HFF-Myc (cell line): ENCODE results near the gene NR3C2.

Experiments
- DNase-seq: peaks from one replicate; pipeline ENCODE4 v3.0.0-alpha.2; 2011; ENCODE audit warnings: low read depth; ENCODE audit errors: extremely low read depth
- H3K4me3 ChIP-seq: replicated peaks from 2 replicates; pipeline ENCODE4 v1.5.1; 2011; ENCODE audit warnings: low read depth, mild to moderate bottlenecking, control low read depth, low read length
- TF ChIP-seq, protein P1 (sequence below): IDR thresholded peaks from 2 replicates; pipeline ENCODE4 v1.5.1; 2012; ENCODE audit warnings: mild to moderate bottlenecking, low read depth, low read length, control low read depth; ENCODE audit errors: missing control alignments

The NR3C2 gene

DNA sequence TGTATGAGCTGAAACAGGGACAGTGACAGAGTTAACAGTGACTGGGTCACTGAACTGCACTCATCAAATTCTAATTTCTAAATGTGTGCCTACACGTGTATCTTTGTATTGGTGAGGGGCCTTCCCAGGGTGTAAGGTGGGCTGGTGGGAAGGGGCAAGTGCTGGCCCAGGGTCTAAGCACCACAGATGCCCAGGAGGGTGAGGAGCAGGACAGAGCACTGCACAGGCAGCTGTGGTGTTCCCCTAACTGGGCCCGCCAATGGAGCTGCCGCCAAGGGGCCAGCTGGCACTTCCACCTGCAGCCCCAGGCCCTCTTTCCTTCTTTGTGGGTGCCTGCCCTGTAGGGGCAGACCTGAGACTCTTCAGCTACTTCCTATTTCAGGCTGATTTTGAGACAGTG is 360.5 kb downstream of the NR3C2 start:
- no peak for DNase-seq
- H3K4me3 ChIP-seq, result no peak overlapping the region
- TF ChIP-seq, protein P1, sequence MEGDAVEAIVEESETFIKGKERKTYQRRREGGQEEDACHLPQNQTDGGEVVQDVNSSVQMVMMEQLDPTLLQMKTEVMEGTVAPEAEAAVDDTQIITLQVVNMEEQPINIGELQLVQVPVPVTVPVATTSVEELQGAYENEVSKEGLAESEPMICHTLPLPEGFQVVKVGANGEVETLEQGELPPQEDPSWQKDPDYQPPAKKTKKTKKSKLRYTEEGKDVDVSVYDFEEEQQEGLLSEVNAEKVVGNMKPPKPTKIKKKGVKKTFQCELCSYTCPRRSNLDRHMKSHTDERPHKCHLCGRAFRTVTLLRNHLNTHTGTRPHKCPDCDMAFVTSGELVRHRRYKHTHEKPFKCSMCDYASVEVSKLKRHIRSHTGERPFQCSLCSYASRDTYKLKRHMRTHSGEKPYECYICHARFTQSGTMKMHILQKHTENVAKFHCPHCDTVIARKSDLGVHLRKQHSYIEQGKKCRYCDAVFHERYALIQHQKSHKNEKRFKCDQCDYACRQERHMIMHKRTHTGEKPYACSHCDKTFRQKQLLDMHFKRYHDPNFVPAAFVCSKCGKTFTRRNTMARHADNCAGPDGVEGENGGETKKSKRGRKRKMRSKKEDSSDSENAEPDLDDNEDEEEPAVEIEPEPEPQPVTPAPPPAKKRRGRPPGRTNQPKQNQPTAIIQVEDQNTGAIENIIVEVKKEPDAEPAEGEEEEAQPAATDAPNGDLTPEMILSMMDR, result no peak

DNA sequence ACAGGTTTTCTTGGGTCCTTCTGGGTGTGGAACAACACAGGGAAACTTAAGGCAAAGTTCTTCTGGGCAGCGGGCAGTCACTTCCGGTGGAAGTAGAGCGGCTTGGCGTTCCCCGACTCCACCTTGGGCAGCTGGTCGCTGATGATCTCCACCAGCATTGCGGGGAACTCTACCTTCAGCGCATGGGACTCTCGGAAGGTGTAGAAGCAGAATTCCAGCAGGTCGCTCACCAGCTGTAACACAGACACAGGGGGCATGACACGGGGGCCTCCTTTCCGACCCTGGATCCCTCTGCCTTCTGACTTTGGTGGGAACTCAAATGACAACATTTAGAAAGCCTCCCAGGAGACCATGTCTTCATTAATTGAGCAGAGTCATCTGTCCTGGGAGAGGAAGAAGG is 360.9 kb downstream of the NR3C2 start:
- H3K4me3 ChIP-seq, result no peak overlapping the region
- TF ChIP-seq, protein P1, result no peak
- no peak for DNase-seq

DNA sequence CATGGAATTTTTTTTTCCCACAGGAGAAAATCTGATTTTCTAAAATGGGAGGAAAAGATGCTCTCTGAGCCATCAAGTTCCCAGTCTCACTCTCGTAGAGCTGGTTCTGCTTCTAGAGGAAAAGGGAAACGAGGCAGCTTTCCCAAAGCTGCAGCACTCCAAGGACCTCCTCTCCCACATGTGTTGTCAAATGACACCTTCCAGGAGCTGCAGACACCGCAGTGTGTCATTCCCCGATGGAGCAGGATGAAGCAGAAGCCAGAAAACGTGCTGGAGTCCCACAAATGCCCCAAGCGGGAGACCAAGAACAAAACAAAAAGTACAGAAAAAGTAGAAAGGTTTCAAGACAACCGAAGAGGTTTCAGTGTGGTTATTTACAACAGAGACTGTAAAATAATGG is 362.3 kb downstream of the NR3C2 start:
- TF ChIP-seq, protein P1, result no peak
- DNase-seq, result no peak
- H3K4me3 ChIP-seq, result no peak overlapping the region

DNA sequence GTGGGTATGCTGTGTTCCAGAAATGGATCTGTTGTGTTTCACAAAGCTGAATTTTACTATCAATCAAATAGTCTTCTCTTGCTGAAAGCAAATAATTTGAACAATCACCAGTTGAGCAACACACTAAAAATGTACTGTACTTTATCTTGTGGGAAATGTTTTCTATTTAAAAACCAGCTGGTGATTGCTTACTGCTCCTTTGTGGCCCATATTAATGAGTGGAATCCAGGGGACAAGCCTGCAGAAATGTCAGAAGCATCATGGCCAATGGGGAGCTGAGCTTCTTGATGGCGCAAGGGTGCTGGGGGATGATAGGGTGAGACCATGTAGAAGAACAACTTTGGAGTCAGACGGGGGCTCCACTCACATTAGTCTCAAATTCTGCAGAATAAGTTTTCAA is 364.2 kb downstream of the NR3C2 start:
- DNase-seq, result no peak
- TF ChIP-seq, protein P1, result no peak
- no peak overlapping the region for H3K4me3 ChIP-seq

DNA sequence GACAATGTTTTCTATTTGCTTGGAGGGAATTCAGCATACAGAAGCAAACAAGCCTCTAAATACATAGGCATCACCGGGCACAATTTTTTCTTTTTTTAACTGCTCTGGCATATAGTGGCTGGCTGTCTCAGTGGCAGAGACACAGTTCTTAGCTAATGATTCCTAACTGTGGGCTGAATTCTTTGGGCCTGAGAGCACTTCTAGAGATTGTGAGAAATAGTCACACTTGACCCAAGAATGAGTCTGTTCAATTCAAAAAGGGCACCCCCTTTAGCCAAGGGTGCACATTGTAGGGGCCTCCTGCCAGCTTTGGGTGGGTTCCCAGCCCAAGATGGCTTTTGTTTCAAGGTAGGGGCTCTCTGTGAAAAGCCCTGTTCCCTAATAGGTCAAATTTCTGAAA is 364.6 kb downstream of the NR3C2 start:
- TF ChIP-seq, protein P1, result no peak
- no peak for DNase-seq

DNA sequence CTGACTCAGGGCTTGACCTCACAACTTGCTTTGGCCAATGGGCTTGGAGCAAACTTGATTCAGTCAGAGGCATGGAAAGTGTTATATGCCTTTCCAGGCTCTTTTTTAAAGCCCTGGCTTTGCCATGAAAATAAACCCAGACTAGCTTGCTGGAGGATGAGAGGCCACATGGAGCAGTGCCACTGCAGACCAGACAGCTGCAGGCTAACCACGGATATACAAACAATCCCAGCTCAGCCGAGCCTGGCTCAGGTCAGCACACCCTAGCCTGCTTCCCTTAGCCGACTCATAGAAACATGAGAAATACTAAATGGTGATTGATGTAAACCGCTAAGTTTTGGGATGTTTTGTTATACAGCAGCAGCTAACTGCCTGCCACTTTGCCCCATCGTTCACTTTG is 365.2 kb downstream of the NR3C2 start:
- no peak overlapping the region for H3K4me3 ChIP-seq
- TF ChIP-seq, protein P1, result no peak
- DNase-seq, result peak; percentile 17

More for the DNA sequence above, 364.6 kb downstream of the NR3C2 start:
- no peak overlapping the region for H3K4me3 ChIP-seq

DNA sequence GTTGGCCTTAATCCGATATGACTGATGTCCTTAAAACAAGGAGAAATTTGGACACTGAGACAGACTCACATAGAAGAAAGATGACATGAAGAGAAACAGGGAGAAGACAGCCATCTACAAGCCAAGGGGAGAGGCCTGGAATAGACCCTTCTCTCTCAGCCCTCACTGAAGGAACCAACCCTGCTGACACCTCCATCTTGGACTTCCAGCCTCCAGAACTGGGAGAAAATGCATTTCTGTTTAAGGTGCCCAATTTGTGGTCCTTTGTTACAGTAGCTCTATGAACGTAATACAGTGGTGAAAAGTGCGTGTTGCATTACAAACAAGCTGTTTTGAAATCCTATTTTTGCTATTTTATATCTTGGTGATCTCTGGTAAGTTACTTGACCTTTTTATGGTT is 366.8 kb downstream of the NR3C2 start:
- no peak overlapping the region for H3K4me3 ChIP-seq
- DNase-seq, result no peak
- TF ChIP-seq, protein P1, result no peak
